MM.1S (cell line): ENCODE results near the gene PAQR7.
"Not testable (repeated sequence)": the region's sequence is repeated elsewhere in the genome, so short reads cannot be mapped to it uniquely, and the experiment has no call there.

ENCODE experiments used
- DNase-seq: peaks from one replicate; pipeline ENCODE4 v3.0.0-alpha.2; 2015
- H2AFZ ChIP-seq: fragments of 300-600 bp; sonication (generic); 2 replicates; pipeline ENCODE4 v1.6.0; 2016; ENCODE audit warnings: antibody characterized with exemption, low read length
- H3F3A ChIP-seq: fragments of 300-600 bp; sonication (generic); 2 replicates; pipeline ENCODE4 v1.6.1; 2016; ENCODE audit warnings: mild to moderate bottlenecking, antibody characterized with exemption, low read length, moderate library complexity, mixed read lengths; ENCODE audit not compliant: insufficient read depth
- H3K27ac ChIP-seq: fragments of 300-600 bp; sonication (generic); 2 replicates; pipeline ENCODE4 v1.5.1; 2016; ENCODE audit warnings: mild to moderate bottlenecking, low read length
- H3K27me3 ChIP-seq: fragments of 300-600 bp; sonication (generic); replicated peaks from 2 replicates; pipeline ENCODE4 v1.6.0; 2016; ENCODE audit warnings: low read length; ENCODE audit not compliant: insufficient read depth
- H3K36me3 ChIP-seq: fragments of 300-600 bp; sonication (generic); replicated peaks from 2 replicates; pipeline ENCODE4 v1.6.1; 2016; ENCODE audit warnings: mild to moderate bottlenecking, low read length, mixed read lengths; ENCODE audit not compliant: insufficient read depth
- H3K4me1 ChIP-seq: fragments of 300-600 bp; sonication (generic); 2 replicates; pipeline ENCODE4 v1.6.1; 2016; ENCODE audit warnings: low read length, mixed read lengths
- H3K4me2 ChIP-seq: fragments of 300-600 bp; sonication (generic); 2 replicates; pipeline ENCODE4 v1.6.0; 2016; ENCODE audit warnings: low read depth, low read length
- H3K4me3 ChIP-seq: fragments of 300-600 bp; sonication (generic); 2 replicates; pipeline ENCODE4 v1.5.1; 2016; ENCODE audit warnings: low read length, mixed read lengths
- H3K79me2 ChIP-seq: fragments of 300-600 bp; sonication (generic); 2 replicates; pipeline ENCODE4 v1.6.1; 2016; ENCODE audit warnings: mixed run types, low read length, mixed read lengths
- H3K9ac ChIP-seq: fragments of 300-600 bp; sonication (generic); 2 replicates; pipeline ENCODE4 v1.6.1; 2016; ENCODE audit warnings: low read length, mixed read lengths
- H3K9me2 ChIP-seq: fragments of 300-600 bp; sonication (generic); replicated peaks from 2 replicates; pipeline ENCODE4 v1.6.1; 2016; ENCODE audit warnings: mild to moderate bottlenecking, low read length, mixed read lengths; ENCODE audit not compliant: insufficient read depth
- H3K9me3 ChIP-seq: fragments of 300-600 bp; sonication (generic); replicated peaks from 2 replicates; pipeline ENCODE4 v1.6.1; 2016; ENCODE audit warnings: mild to moderate bottlenecking, low read length, mixed read lengths; ENCODE audit not compliant: insufficient read depth
- H4K20me1 ChIP-seq: fragments of 300-600 bp; sonication (generic); 2 replicates; pipeline ENCODE4 v1.6.1; 2016; ENCODE audit warnings: mild to moderate bottlenecking, low read length, moderate library complexity, mixed read lengths; ENCODE audit not compliant: insufficient read depth
- EZH2 ChIP-seq: fragments of 300-600 bp; sonication (generic); optimal IDR thresholded peaks from 2 replicates; pipeline ENCODE3; 2017; ENCODE audit warnings: low read depth, mild to moderate bottlenecking, antibody characterized with exemption, low read length, mixed read lengths
- EZH2phosphoT487 ChIP-seq: fragments of 300-600 bp; sonication (generic); IDR thresholded peaks from 2 replicates; pipeline ENCODE4 v1.6.1; 2018; ENCODE audit warnings: antibody characterized with exemption, low read length
- TF ChIP-seq, protein P1 (sequence below): fragments of 300-600 bp; sonication (generic); IDR thresholded peaks from 2 replicates; pipeline ENCODE4 v1.5.1; 2016; ENCODE audit warnings: antibody characterized with exemption, low read length, mixed read lengths

Gene PAQR7

DNA sequence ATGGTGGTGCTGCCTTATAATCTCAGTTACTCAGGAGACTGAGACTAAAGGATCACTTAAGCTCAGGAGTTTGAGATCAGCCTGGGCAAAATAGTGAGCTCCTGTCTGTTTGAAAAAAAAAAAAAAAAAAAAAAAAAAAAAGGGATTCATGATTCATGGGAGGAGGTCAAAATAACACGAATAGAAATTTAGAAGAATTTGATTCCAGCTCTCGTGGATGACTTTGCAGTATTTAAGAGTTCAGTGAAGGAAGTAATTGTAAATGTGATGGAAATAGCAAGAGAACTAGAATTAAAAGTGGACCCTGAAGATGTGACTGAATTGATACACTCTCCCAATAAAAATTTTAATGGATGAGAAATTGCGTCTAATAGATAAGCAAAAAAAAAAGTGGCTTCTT, 32.0 kb downstream of the PAQR7 start:
- TF ChIP-seq, protein P1, sequence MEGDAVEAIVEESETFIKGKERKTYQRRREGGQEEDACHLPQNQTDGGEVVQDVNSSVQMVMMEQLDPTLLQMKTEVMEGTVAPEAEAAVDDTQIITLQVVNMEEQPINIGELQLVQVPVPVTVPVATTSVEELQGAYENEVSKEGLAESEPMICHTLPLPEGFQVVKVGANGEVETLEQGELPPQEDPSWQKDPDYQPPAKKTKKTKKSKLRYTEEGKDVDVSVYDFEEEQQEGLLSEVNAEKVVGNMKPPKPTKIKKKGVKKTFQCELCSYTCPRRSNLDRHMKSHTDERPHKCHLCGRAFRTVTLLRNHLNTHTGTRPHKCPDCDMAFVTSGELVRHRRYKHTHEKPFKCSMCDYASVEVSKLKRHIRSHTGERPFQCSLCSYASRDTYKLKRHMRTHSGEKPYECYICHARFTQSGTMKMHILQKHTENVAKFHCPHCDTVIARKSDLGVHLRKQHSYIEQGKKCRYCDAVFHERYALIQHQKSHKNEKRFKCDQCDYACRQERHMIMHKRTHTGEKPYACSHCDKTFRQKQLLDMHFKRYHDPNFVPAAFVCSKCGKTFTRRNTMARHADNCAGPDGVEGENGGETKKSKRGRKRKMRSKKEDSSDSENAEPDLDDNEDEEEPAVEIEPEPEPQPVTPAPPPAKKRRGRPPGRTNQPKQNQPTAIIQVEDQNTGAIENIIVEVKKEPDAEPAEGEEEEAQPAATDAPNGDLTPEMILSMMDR = no peak
- TF ChIP-seq EZH2phosphoT487 = no peak
- no peak for TF ChIP-seq EZH2
- no peak for DNase-seq
- Histone ChIP-seq H4K20me1 (no peaks in the 10 kb centered on the region), H3K36me3 (no peaks in the 10 kb centered on the region), H3K27me3 (no peaks in the 10 kb centered on the region), H3K4me3 (no peak overlapping the region), H3K4me1 (no peaks in the 10 kb centered on the region), H3F3A (no peaks in the 10 kb centered on the region), H3K9me2 (no peaks in the 10 kb centered on the region), H3K27ac (no peak overlapping the region), H3K4me2 (no peak overlapping the region), H3K9me3 (no peaks in the 10 kb centered on the region), H2AFZ (no peak overlapping the region), H3K79me2 (no peaks in the 10 kb centered on the region), H3K9ac (no peak overlapping the region)

DNA sequence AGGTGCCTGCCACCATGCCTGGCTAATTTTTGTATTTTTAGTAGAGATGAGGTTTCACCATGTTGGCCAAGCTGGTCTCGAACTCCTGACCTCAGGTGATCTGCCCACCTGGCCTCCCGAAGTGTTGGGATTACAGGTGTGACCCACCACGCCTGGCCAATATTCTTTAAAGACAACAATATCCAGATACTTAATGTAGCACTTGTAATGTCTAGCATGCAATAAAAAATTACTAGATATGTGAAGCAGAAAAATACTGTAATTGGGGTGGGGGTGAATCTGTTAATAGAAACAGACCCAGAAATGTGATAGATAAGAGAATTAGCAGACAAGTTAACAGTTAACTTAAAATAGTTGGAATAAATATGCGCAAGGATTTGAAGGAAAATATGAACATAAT, 35.7 kb downstream of the PAQR7 start:
- H3K4me3 ChIP-seq, H4K20me1 ChIP-seq, H3K9me2 ChIP-seq, H3K36me3 ChIP-seq, H3K4me2 ChIP-seq, H3K27ac ChIP-seq, DNase-seq, H3F3A ChIP-seq, H3K9me3 ChIP-seq, H3K27me3 ChIP-seq, H2AFZ ChIP-seq, H3K4me1 ChIP-seq, H3K79me2 ChIP-seq, H3K9ac ChIP-seq: not testable (repeated sequence)

DNA sequence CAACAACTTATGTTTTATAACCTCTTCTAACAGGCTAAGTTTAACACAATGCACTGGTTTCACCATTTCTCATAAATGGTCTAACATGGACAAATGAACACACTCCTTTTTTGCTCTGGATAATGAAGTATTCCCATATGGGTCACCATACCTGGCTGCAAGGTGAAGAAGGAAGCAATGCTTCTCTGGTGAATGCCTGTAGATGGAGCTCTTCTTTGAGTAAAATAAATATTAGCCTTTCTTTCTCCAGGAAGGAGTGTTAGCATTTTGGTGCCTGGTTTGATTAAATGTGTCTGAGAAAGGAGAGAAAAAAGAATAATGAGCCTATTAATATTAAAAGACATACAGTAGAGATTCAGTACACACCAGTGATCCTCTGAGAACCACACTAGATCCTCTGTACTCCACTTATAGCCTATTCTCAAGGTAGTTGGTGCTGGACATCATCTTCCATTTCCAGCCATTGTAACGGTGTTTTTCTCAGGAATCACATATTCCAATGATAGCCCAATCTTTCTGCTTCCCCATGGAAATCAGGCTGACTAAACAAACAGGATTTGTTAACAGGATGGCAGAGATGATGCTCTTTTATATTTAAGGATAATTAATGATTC, 38.1 kb downstream of the PAQR7 start:
- Histone ChIP-seq H3K27ac (no peak overlapping the region), H3K27me3 (no peaks in the 10 kb centered on the region), H2AFZ (no peak overlapping the region), H3K36me3 (no peaks in the 10 kb centered on the region; the same call in 1 of the 2 replicates), H4K20me1 (no peaks in the 10 kb centered on the region), H3K9ac (no peak overlapping the region), H3K4me1 (no peaks in the 10 kb centered on the region), H3K79me2 (no peaks in the 10 kb centered on the region), H3K9me3 (no peaks in the 10 kb centered on the region), H3K9me2 (no peaks in the 10 kb centered on the region), H3K4me3 (no peak overlapping the region), H3K4me2 (no peak overlapping the region), H3F3A (no peaks in the 10 kb centered on the region)
- TF ChIP-seq EZH2phosphoT487 = no peak
- TF ChIP-seq, protein P1 = peak; percentile 42
- no peak for DNase-seq

DNA sequence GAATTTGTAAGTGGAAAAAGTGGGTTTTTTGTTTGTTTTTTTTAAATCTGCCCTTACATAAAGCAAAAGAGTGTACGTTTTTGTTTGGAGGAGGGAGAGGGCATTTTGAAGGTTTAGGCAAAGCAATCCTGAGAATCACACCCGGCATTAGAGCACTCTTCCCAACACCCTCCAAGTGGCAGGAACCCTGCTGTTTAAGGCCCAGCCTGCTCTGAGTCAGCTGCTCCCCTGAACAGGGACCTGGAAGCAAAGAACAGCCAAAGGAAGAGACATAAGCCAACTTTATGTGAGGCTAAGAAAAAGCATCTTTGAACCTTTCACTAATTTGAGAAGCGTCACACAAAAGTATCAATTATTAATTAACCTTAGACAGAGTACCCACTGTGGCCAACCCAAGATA, 38.8 kb downstream of the PAQR7 start:
- no peaks in the 10 kb centered on the region for H4K20me1 ChIP-seq
- H3F3A ChIP-seq = no peaks in the 10 kb centered on the region
- H3K36me3 ChIP-seq = no peaks in the 10 kb centered on the region; the same call in 1 of the 2 replicates
- H3K9me2 ChIP-seq = no peaks in the 10 kb centered on the region
- no peak overlapping the region for H3K4me3 ChIP-seq
- H3K9ac ChIP-seq = no peak overlapping the region
- no peak overlapping the region for H2AFZ ChIP-seq
- H3K27ac ChIP-seq = no peak overlapping the region
- DNase-seq = no peak
- H3K4me2 ChIP-seq = no peak overlapping the region
- H3K79me2 ChIP-seq = no peaks in the 10 kb centered on the region
- no peak for TF ChIP-seq EZH2
- TF ChIP-seq, protein P1 = no peak
- no peak for TF ChIP-seq EZH2phosphoT487
- H3K9me3 ChIP-seq = no peaks in the 10 kb centered on the region
- H3K27me3 ChIP-seq = no peaks in the 10 kb centered on the region
- H3K4me1 ChIP-seq = no peaks in the 10 kb centered on the region
